RWPE2 (cell line): Measurements from ENCODE around the gene CACNA1D.

ENCODE experiments used
- ATAC-seq: fragments of 200-7000 bp; cut with Tn5 transposase; 3 replicates; pipeline ENCODE4 v1.9.1; 2021; ENCODE audit warnings: low read depth
- DNase-seq: peaks from one replicate; pipeline ENCODE4 v3.0.0-alpha.2; 2020; ENCODE audit warnings: low spot score
- H3K27ac ChIP-seq: fragments of 450-650 bp; 2 replicates; pipeline ENCODE4 v1.5.1; 2017; ENCODE audit warnings: mild to moderate bottlenecking; ENCODE audit not compliant: poor library complexity, severe bottlenecking
- H3K27me3 ChIP-seq: fragments of 250-450 bp; sonication (Bioruptor Pico); 2 replicates; pipeline ENCODE4 v1.5.1; 2021; ENCODE audit warnings: mild to moderate bottlenecking, moderate library complexity; ENCODE audit not compliant: insufficient read depth, poor library complexity, severe bottlenecking
- H3K36me3 ChIP-seq: fragments of 250-450 bp; sonication (Bioruptor Pico); 2 replicates; pipeline ENCODE4 v1.5.1; 2020; ENCODE audit warnings: low read depth, mild to moderate bottlenecking, moderate library complexity
- H3K4me1 ChIP-seq: fragments of 250-450 bp; sonication (Bioruptor Pico); 2 replicates; pipeline ENCODE4 v1.5.1; 2021; ENCODE audit warnings: mild to moderate bottlenecking, moderate library complexity; ENCODE audit not compliant: insufficient read depth, poor library complexity, severe bottlenecking
- H3K4me3 ChIP-seq: fragments of 250-450 bp; sonication (Bioruptor Pico); 2 replicates; pipeline ENCODE4 v1.5.1; 2021; ENCODE audit warnings: mild to moderate bottlenecking, moderate library complexity; ENCODE audit not compliant: severe bottlenecking
- H3K9me3 ChIP-seq: fragments of 250-450 bp; sonication (Bioruptor Pico); 2 replicates; pipeline ENCODE4 v1.5.1; 2021; ENCODE audit warnings: mild to moderate bottlenecking, moderate library complexity; ENCODE audit not compliant: severe bottlenecking
- TF ChIP-seq, protein P1 (sequence below): fragments of 450-650 bp; IDR thresholded peaks from one replicate; pipeline ENCODE4 v1.5.1; 2017; ENCODE audit warnings: mild to moderate bottlenecking, moderate library complexity; ENCODE audit not compliant: poor library complexity, severe bottlenecking

Gene CACNA1D

DNA sequence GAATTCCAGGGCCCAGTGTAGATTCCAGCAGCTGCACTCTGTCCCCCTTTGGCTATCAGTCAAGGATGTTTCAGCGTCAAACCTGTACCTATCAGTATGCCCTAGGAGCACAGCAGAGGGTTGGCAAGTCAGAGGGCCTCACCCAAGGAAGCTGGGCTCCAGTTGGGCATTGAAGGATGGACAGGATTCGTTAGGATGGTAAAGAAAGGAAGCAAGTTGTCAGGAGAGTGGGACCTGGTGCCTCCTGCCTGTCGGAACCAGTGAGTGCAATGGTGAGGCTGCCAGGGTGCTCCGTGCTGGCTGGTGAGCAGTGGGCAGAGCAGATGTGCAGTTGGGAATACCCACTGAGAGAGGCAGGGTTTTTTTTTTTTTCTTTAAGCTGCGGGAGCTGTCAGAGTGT is 194.6 kb downstream of the CACNA1D start:
- DNase-seq (no peak), ATAC-seq (no peak)
- no peak overlapping the region for H3K4me3 ChIP-seq
- no peaks in the 10 kb centered on the region for H3K36me3 ChIP-seq
- no peaks in the 10 kb centered on the region for H3K4me1 ChIP-seq
- peaks cover 18% of the 10 kb centered on the region for H3K27me3 ChIP-seq
- no peaks in the 10 kb centered on the region for H3K9me3 ChIP-seq
- H3K27ac ChIP-seq = no peak overlapping the region
- TF ChIP-seq, protein P1, sequence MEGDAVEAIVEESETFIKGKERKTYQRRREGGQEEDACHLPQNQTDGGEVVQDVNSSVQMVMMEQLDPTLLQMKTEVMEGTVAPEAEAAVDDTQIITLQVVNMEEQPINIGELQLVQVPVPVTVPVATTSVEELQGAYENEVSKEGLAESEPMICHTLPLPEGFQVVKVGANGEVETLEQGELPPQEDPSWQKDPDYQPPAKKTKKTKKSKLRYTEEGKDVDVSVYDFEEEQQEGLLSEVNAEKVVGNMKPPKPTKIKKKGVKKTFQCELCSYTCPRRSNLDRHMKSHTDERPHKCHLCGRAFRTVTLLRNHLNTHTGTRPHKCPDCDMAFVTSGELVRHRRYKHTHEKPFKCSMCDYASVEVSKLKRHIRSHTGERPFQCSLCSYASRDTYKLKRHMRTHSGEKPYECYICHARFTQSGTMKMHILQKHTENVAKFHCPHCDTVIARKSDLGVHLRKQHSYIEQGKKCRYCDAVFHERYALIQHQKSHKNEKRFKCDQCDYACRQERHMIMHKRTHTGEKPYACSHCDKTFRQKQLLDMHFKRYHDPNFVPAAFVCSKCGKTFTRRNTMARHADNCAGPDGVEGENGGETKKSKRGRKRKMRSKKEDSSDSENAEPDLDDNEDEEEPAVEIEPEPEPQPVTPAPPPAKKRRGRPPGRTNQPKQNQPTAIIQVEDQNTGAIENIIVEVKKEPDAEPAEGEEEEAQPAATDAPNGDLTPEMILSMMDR = no peak

DNA sequence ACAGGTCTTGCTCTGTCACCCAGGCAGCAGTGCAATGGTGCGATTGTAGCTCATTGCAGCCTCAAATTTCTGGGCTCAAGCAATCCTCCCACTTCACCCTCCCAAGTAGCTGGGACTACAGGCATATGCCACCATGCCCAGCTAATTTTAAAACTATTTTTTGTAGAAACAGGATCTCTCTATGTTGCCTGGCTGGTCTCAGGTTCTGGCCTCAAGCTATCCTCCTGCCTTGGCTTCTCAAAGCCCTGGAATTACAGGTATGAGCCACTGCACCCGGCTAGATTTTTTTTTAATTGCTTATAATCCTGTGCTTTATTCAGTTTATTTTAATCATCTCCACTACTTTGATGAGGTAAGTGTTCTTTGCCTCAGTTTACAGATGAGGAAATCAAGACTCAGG is 195.3 kb downstream of the CACNA1D start:
- Histone ChIP-seq H3K27ac (no peak overlapping the region), H3K36me3 (no peaks in the 10 kb centered on the region), H3K27me3 (peaks cover 17% of the 10 kb centered on the region), H3K9me3 (no peaks in the 10 kb centered on the region), H3K4me3 (no peak overlapping the region), H3K4me1 (no peaks in the 10 kb centered on the region)
- DNase-seq = no peak
- ATAC-seq = no peak
- TF ChIP-seq, protein P1 = no peak

DNA sequence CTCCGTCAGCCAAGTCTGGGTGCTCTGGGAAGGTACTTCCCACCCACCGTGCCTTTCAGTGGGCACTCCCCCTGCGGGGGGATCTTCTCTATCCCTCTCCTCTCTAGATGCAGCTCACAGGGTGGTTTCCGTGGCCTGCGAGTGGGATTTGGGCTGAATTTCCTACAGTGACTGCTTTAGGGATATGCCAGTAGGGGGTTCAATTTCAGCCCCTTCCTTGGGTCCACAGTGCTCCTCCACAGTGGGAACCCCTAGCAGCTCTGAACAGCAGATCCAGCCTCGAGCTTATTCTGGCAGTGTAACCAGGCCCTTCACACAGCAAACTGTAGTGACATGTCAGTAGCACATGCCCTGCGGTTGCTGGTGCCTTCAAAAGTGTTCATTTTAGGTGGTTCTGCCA is 196.1 kb downstream of the CACNA1D start:
- Histone ChIP-seq H3K36me3 (no peaks in the 10 kb centered on the region), H3K27me3 (peaks cover 10% of the 10 kb centered on the region), H3K9me3 (no peaks in the 10 kb centered on the region), H3K4me1 (no peaks in the 10 kb centered on the region), H3K4me3 (no peak overlapping the region), H3K27ac (no peak overlapping the region)
- no peak for ATAC-seq
- no peak for DNase-seq
- TF ChIP-seq, protein P1 = no peak

DNA sequence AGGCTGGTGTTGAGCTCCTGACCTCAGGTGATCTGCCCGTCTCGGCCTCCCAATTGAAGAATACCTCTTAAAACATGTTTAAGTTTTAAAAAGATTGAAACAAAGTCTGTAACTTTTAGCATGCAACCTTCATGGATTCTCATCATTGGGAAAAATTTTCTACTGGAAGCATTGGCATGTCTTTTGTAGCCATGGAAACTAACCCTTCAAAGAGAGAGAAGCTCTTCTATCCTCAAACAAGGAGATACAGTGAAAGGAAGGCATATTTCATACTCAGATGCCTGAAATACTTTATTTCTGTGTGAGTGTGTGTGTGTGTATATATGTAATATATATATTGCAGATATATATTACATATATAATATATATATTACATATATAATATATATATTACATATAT is 196.9 kb downstream of the CACNA1D start:
- DNase-seq (no peak), ATAC-seq (no peak)
- Histone ChIP-seq H3K36me3 (no peaks in the 10 kb centered on the region), H3K9me3 (no peaks in the 10 kb centered on the region), H3K27me3 (peaks cover 3% of the 10 kb centered on the region), H3K4me3 (no peak overlapping the region), H3K27ac (no peak overlapping the region), H3K4me1 (no peaks in the 10 kb centered on the region)
- TF ChIP-seq, protein P1 = no peak

DNA sequence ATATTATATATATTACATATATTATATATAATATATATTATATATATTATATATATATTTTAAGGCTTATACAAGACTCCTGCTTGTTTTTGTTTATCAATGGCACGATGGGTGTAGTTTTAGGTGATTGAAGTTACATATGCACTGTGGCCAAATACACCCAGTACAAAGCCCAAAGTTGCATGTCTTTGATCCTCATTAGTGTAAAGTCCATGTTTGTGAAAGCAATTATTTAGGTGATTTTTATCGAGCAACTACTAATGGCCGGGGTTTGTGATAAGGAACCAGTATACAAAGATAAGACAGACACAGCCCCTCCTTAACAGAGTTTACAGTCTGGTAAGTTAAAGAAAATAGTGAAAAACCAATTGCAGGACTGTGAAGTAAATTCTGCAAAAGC is 197.5 kb downstream of the CACNA1D start:
- DNase-seq = no peak
- TF ChIP-seq, protein P1 = no peak
- Histone ChIP-seq H3K9me3 (no peaks in the 10 kb centered on the region), H3K27ac (no peak overlapping the region), H3K36me3 (no peaks in the 10 kb centered on the region), H3K4me1 (no peaks in the 10 kb centered on the region), H3K27me3 (no peaks in the 10 kb centered on the region), H3K4me3 (no peak overlapping the region)
- no peak for ATAC-seq
